Muscle layer of duodenum (tissue), 2 donors: Measurements from ENCODE around the gene ZBTB3.
"Not testable (repeated sequence)": the region's sequence is repeated elsewhere in the genome, so short reads cannot be mapped to it uniquely, and the experiment has no call there.

ENCODE experiments used
- H3K27ac ChIP-seq: one replicate; pipeline ENCODE4 v1.7.0; 2013; ENCODE audit warnings: mild to moderate bottlenecking, low read length
- H3K27me3 ChIP-seq: one replicate; pipeline ENCODE4 v1.7.0; 2013; ENCODE audit warnings: low read depth, mild to moderate bottlenecking, control low read depth, low read length
- H3K36me3 ChIP-seq, 2 donors: one replicate each; pipeline ENCODE4 v1.7.0; 2013; ENCODE audit warnings: low read length in 2 of 2, control low read depth in 1 of 2, mild to moderate bottlenecking in 1 of 2; ENCODE audit not compliant: insufficient read depth in 2 of 2, control insufficient read depth in 1 of 2
- H3K4me1 ChIP-seq, 2 donors: one replicate each; pipeline ENCODE4 v1.7.0; 2013; ENCODE audit warnings: low read length in 2 of 2, mild to moderate bottlenecking in 2 of 2, control low read depth in 1 of 2, moderate library complexity in 1 of 2; ENCODE audit not compliant: insufficient read depth in 2 of 2, control insufficient read depth in 1 of 2
- H3K4me3 ChIP-seq, 2 donors: one replicate each; pipeline ENCODE4 v1.7.0; 2013; ENCODE audit warnings: low read length in 2 of 2, low read depth in 1 of 2, mild to moderate bottlenecking in 1 of 2
- H3K9me3 ChIP-seq, 2 donors: one replicate each; pipeline ENCODE4 v1.7.0; 2013; ENCODE audit warnings: low read length in 2 of 2, control low read depth in 1 of 2, mild to moderate bottlenecking in 1 of 2; ENCODE audit not compliant: control insufficient read depth in 1 of 2
- donor health status: healthy.

ZBTB3 gene

GRCh38 chr11:62755086-62755615 is 1.2 kb upstream of the ZBTB3 start:
- H3K4me3 ChIP-seq = no peak overlapping the region
- H3K9me3 ChIP-seq = no peaks in the 10 kb centered on the region
- H3K27me3 ChIP-seq = no peaks in the 10 kb centered on the region
- no peak overlapping the region for H3K27ac ChIP-seq
- peaks cover 5 to 17% of the 10 kb centered on the region in 2 donors for H3K4me1 ChIP-seq
- H3K36me3 ChIP-seq = peaks cover 0 to 11% of the 10 kb centered on the region in 2 donors

GRCh38 chr11:62752994-62753735 is 795 bp downstream of the ZBTB3 start:
- H3K27me3 ChIP-seq = no peaks in the 10 kb centered on the region
- H3K4me3 ChIP-seq = peak overlapping the region; percentile 62 to 90
- peaks cover 0 to 11% of the 10 kb centered on the region in 2 donors for H3K36me3 ChIP-seq
- peak overlapping the region; percentile 91 for H3K27ac ChIP-seq
- H3K4me1 ChIP-seq = peaks cover 5 to 17% of the 10 kb centered on the region in 2 donors
- no peaks in the 10 kb centered on the region for H3K9me3 ChIP-seq

- no peaks in the 10 kb centered on the region for H3K27me3 ChIP-seq
- no peak overlapping the region for H3K4me3 ChIP-seq
- H3K9me3 ChIP-seq = no peaks in the 10 kb centered on the region
- peaks cover 5 to 17% of the 10 kb centered on the region in 2 donors for H3K4me1 ChIP-seq
- H3K27ac ChIP-seq = no peak overlapping the region
- H3K36me3 ChIP-seq = peaks cover 0 to 11% of the 10 kb centered on the region in 2 donors
Observed at GRCh38 chr11:62752177-62752785, 1.7 kb downstream of the ZBTB3 start.

- H3K4me3 ChIP-seq, H3K27me3 ChIP-seq, H3K27ac ChIP-seq, H3K9me3 ChIP-seq: not testable (repeated sequence)
- H3K4me1 ChIP-seq = peaks cover 5 to 17% of the 10 kb centered on the region in 2 donors
- H3K36me3 ChIP-seq = peaks cover 0 to 11% of the 10 kb centered on the region in 2 donors
Observed at GRCh38 chr11:62749931-62750330, 4.0 kb downstream of the ZBTB3 start.

GRCh38 chr11:62747475-62748160 is 6.3 kb downstream of the ZBTB3 start:
- Histone ChIP-seq H3K9me3 (no peaks in the 10 kb centered on the region), H3K4me1 (peaks cover 0 to 4% of the 10 kb centered on the region in 2 donors), H3K27ac (no peak overlapping the region), H3K4me3 (no peak overlapping the region), H3K36me3 (peaks cover 0 to 8% of the 10 kb centered on the region in 2 donors), H3K27me3 (no peaks in the 10 kb centered on the region)

- Histone ChIP-seq H3K36me3 (peaks cover 23 to 41% of the 10 kb centered on the region in 2 donors), H3K9me3 (no peaks in the 10 kb centered on the region), H3K4me1 (no peaks in the 10 kb centered on the region), H3K27me3 (no peaks in the 10 kb centered on the region), H3K4me3 (no peak overlapping the region), H3K27ac (no peak overlapping the region)
Observed at GRCh38 chr11:62737196-62737595, 16.8 kb downstream of the ZBTB3 start.

- Histone ChIP-seq H3K36me3 (peaks cover 14 to 19% of the 10 kb centered on the region in 2 donors), H3K4me3 (no peak overlapping the region), H3K9me3 (no peaks in the 10 kb centered on the region), H3K4me1 (peaks cover 0 to 18% of the 10 kb centered on the region in 2 donors), H3K27ac (no peak overlapping the region), H3K27me3 (no peaks in the 10 kb centered on the region)
Observed at GRCh38 chr11:62732830-62733229, 21.1 kb downstream of the ZBTB3 start.

GRCh38 chr11:62730076-62730475 is 23.9 kb downstream of the ZBTB3 start:
- not testable (repeated sequence) for H3K27me3 ChIP-seq, H3K9me3 ChIP-seq, H3K27ac ChIP-seq
- Histone ChIP-seq H3K4me1 (peaks cover 4 to 30% of the 10 kb centered on the region in 2 donors), H3K36me3 (peaks cover 8 to 11% of the 10 kb centered on the region in 2 donors), H3K4me3 (peak overlapping the region in 1 of 2 donors; percentile 42)

GRCh38 chr11:62728171-62728988 is 25.6 kb downstream of the ZBTB3 start, which contains the start of gene TTC9C:
Gene TTC9C, plus strand, starts transcription at chr11:62728486. Its CDS starts 363 bp downstream, at chr11:62728849.
- Histone ChIP-seq H3K4me3 (peak within 1 kb of the TSS; percentile 92 to 96), H3K27ac (peak within 1 kb of the TSS; percentile 99), H3K36me3 (peaks cover 8 to 14% of the 10 kb centered on the region in 2 donors), H3K27me3 (no peaks in the 10 kb centered on the region), H3K4me1 (peaks cover 4 to 47% of the 10 kb centered on the region in 2 donors), H3K9me3 (no peaks in the 10 kb centered on the region)

- Histone ChIP-seq H3K4me3 (peak overlapping the region; percentile 92 to 96), H3K27ac (peak overlapping the region; percentile 99), H3K4me1 (peaks cover 4 to 48% of the 10 kb centered on the region in 2 donors), H3K9me3 (no peaks in the 10 kb centered on the region), H3K36me3 (peaks cover 13% of the 10 kb centered on the region in 2 donors), H3K27me3 (no peaks in the 10 kb centered on the region)
Observed at GRCh38 chr11:62727872-62728170, 26.1 kb downstream of the ZBTB3 start.
